H1 (cell line): ENCODE measurements around the gene STX5. TPM values are rescaled to one million over a fixed set of nuclear protein-coding genes. Genes with fewer than 3 reads are reported as not detected.
A peak's percentile ranks its signal among the peaks of the same experiment; 100 is the strongest.

ENCODE experiments used
- CTCF ChIA-PET: fragments of 300-600 bp; sonication (Branson Sonifier 250); formaldehyde crosslinking; loops from one replicate; lab custom pipeline; 2021; ENCODE audit not compliant: partially characterized antibody; lab: Charles Lee
- POLR2A ChIA-PET: fragments of 300-600 bp; sonication (Branson Sonifier 250); formaldehyde crosslinking; loops from one replicate; lab custom pipeline; 2021; ENCODE audit warnings: inconsistent platforms; ENCODE audit not compliant: partially characterized antibody; lab: Charles Lee
- DNase-seq, 2 experiments: peaks; one replicate each; pipeline versions ENCODE4 v3.0.0 to v3.0.0-alpha.2; 2010 to 2022; ENCODE audit warnings: low spot score in 2 of 2, low read depth in 1 of 2, mixed read lengths in 1 of 2
- FAIRE-seq: peaks from 2 replicates; lab custom pipeline; 2011; peaks lifted over from hg19 to GRCh38; lab: Jason Lieb, UNC
- H2AFZ ChIP-seq: 2 replicates; pipeline ENCODE4 v1.8.1; 2012; ENCODE audit warnings: low read length, inconsistent platforms
- H2AK5ac ChIP-seq: 2 replicates; pipeline ENCODE4 v1.6.1; 2013; ENCODE audit warnings: low read depth, low read length
- H2BK120ac ChIP-seq: replicated peaks from 2 replicates; pipeline ENCODE3; 2013; ENCODE audit warnings: low read depth, low read length, inconsistent platforms
- H2BK12ac ChIP-seq: 2 replicates; pipeline ENCODE4 v1.6.1; 2013; ENCODE audit warnings: low read depth, low read length
- H2BK15ac ChIP-seq: 2 replicates; pipeline ENCODE4 v1.6.1; 2013; ENCODE audit warnings: low read length
- H2BK20ac ChIP-seq: 2 replicates; pipeline ENCODE4 v1.6.1; 2013; ENCODE audit warnings: low read length
- H2BK5ac ChIP-seq: 2 replicates; pipeline ENCODE4 v1.6.1; 2013; ENCODE audit warnings: low read depth, low read length
- H3K14ac ChIP-seq: 2 replicates; pipeline ENCODE4 v1.6.1; 2013; ENCODE audit warnings: inconsistent platforms; ENCODE audit not compliant: insufficient read length
- H3K18ac ChIP-seq: 2 replicates; pipeline ENCODE4 v1.6.1; 2013; ENCODE audit warnings: low read length; ENCODE audit errors: extremely low read depth
- H3K23ac ChIP-seq: 2 replicates; pipeline ENCODE4 v1.6.1; 2013; ENCODE audit warnings: inconsistent platforms; ENCODE audit not compliant: insufficient read length
- H3K23me2 ChIP-seq: 2 replicates; pipeline ENCODE4 v1.6.1; 2013; ENCODE audit warnings: low read depth, low read length
- H3K27ac ChIP-seq: 2 replicates; pipeline ENCODE4 v1.6.1; 2011; ENCODE audit warnings: low read depth, low read length, inconsistent platforms
- H3K27me3 ChIP-seq, 4 experiments: replicated peaks in 1 of 4; 1 replicate in 1 of 4; 2 replicates in 3 of 4; pipeline versions ENCODE4 v1.6.1 to v1.8.1; 2011 to 2013; ENCODE audit warnings: low read length in 3 of 4, mild to moderate bottlenecking in 3 of 4, inconsistent platforms in 2 of 4, mixed read lengths in 2 of 4, moderate library complexity in 1 of 4; ENCODE audit not compliant: control insufficient read depth in 3 of 4, insufficient read depth in 3 of 4; ENCODE audit errors: extremely low read depth in 1 of 4
- H3K36me3 ChIP-seq, 4 experiments: 2 replicates each; pipeline versions ENCODE4 v1.6.1 to v1.8.1; 2011 to 2013; ENCODE audit warnings: mild to moderate bottlenecking in 4 of 4, low read length in 3 of 4, moderate library complexity in 2 of 4, control low read depth in 1 of 4, inconsistent platforms in 1 of 4; ENCODE audit not compliant: insufficient read depth in 4 of 4, control insufficient read depth in 2 of 4
- H3K4ac ChIP-seq: replicated peaks from 2 replicates; pipeline ENCODE3; 2013; ENCODE audit warnings: low read length, low read depth, mixed read lengths, inconsistent platforms; ENCODE audit not compliant: insufficient read length
- H3K4me1 ChIP-seq, 4 experiments: replicated peaks in 1 of 4; 1 replicate in 1 of 4; 2 replicates in 3 of 4; pipeline versions ENCODE4 v1.6.1 to v1.8.1; 2011 to 2013; ENCODE audit warnings: low read length in 3 of 4, inconsistent platforms in 2 of 4, mixed read lengths in 1 of 4; ENCODE audit not compliant: insufficient read depth in 4 of 4, control insufficient read depth in 3 of 4
- H3K4me2 ChIP-seq, 2 experiments: 2 replicates each; pipeline versions ENCODE4 v1.6.1 to v1.8.1; 2011 to 2013; ENCODE audit warnings: low read depth in 2 of 2, low read length in 2 of 2, control low read depth in 1 of 2, inconsistent platforms in 1 of 2, mild to moderate bottlenecking in 1 of 2; ENCODE audit not compliant: insufficient read depth in 1 of 2
- H3K4me3 ChIP-seq, 4 experiments: fragments of 200-600, 300-600 bp in 1 of 4; sonication (generic), shearing (Covaris generic), sonication (Bioruptor Twin) in 1 of 4; 2 replicates each; pipeline versions ENCODE4 v1.5.1 to v1.8.1; 2011 to 2016; ENCODE audit warnings: low read length in 4 of 4, low read depth in 3 of 4, control low read depth in 2 of 4, inconsistent platforms in 2 of 4, mild to moderate bottlenecking in 2 of 4, mixed read lengths in 1 of 4, moderate library complexity in 1 of 4; ENCODE audit not compliant: insufficient read depth in 2 of 4; ENCODE audit errors: extremely low read depth in 1 of 4
- H3K56ac ChIP-seq: replicated peaks from 2 replicates; pipeline ENCODE3; 2013; ENCODE audit warnings: low read depth, mild to moderate bottlenecking, mixed read lengths, low read length, inconsistent platforms; ENCODE audit not compliant: insufficient read length
- H3K79me1 ChIP-seq: 2 replicates; pipeline ENCODE4 v1.6.1; 2013; ENCODE audit warnings: low read depth, low read length, control low read depth
- H3K79me2 ChIP-seq, 2 experiments: 2 replicates each; pipeline versions ENCODE4 v1.6.1 to v1.8.1; 2012 to 2013; ENCODE audit warnings: low read length in 2 of 2, mild to moderate bottlenecking in 2 of 2, inconsistent platforms in 1 of 2; ENCODE audit not compliant: insufficient read depth in 2 of 2, control insufficient read depth in 1 of 2
- H3K9ac ChIP-seq, 4 experiments: replicated peaks in 1 of 4; 1 replicate in 1 of 4; 2 replicates in 3 of 4; pipeline versions ENCODE4 v1.6.1 to v1.8.1; 2011 to 2013; ENCODE audit warnings: low read depth in 3 of 4, low read length in 3 of 4, control low read depth in 2 of 4, mild to moderate bottlenecking in 2 of 4, moderate library complexity in 2 of 4, inconsistent platforms in 1 of 4; ENCODE audit errors: extremely low read depth in 1 of 4
- H3K9me3 ChIP-seq, 2 experiments: 2 replicates each; pipeline versions ENCODE4 v1.6.1 to v1.8.1; 2012 to 2013; ENCODE audit warnings: mild to moderate bottlenecking in 2 of 2, moderate library complexity in 2 of 2, control low read depth in 1 of 2, inconsistent platforms in 1 of 2, low read depth in 1 of 2, low read length in 1 of 2, mixed read lengths in 1 of 2; ENCODE audit not compliant: insufficient read depth in 2 of 2
- H4K20me1 ChIP-seq, 2 experiments: replicated peaks in 1 of 2; 2 replicates each; pipeline versions ENCODE3 to v1.8.1; 2011 to 2013; ENCODE audit warnings: inconsistent platforms in 2 of 2, low read length in 2 of 2, mild to moderate bottlenecking in 1 of 2; ENCODE audit not compliant: insufficient read depth in 2 of 2, control insufficient read depth in 1 of 2
- H4K5ac ChIP-seq: 2 replicates; pipeline ENCODE4 v1.6.1; 2013; ENCODE audit warnings: low read length, low read depth, mixed read lengths, inconsistent platforms; ENCODE audit not compliant: insufficient read length
- H4K8ac ChIP-seq: 2 replicates; pipeline ENCODE4 v1.8.0; 2013; ENCODE audit warnings: mild to moderate bottlenecking, moderate library complexity, low read length, inconsistent platforms; ENCODE audit not compliant: insufficient read depth; ENCODE audit errors: extremely low read depth
- H4K91ac ChIP-seq: replicated peaks from 2 replicates; pipeline ENCODE3; 2013; ENCODE audit warnings: low read length, mixed read lengths, inconsistent platforms; ENCODE audit not compliant: insufficient read length
- FOSL1 ChIP-seq: IDR thresholded peaks from 2 replicates; pipeline ENCODE4 v1.6.1; 2011; ENCODE audit warnings: mild to moderate bottlenecking, low read depth, low read length, moderate library complexity; ENCODE audit not compliant: insufficient read depth
- GTF2F1 ChIP-seq: IDR thresholded peaks from 2 replicates; pipeline ENCODE4 v1.6.1; 2012; ENCODE audit warnings: low read depth, low read length, improper control_type of control experiment, borderline replicate concordance
- KDM4A ChIP-seq: IDR thresholded peaks from one replicate; pipeline ENCODE4 v1.7.1; 2012; ENCODE audit warnings: low read depth, mild to moderate bottlenecking, moderate library complexity, low read length, inconsistent platforms; ENCODE audit not compliant: severe bottlenecking
- POLR2A ChIP-seq, 2 experiments: IDR thresholded peaks; 1 replicate in 1 of 2; 2 replicates in 1 of 2; pipeline ENCODE4 v1.6.1; 2011; ENCODE audit warnings: low read depth in 2 of 2, low read length in 2 of 2, mild to moderate bottlenecking in 2 of 2; ENCODE audit errors: control extremely low read depth in 1 of 2
- POLR2AphosphoS5 ChIP-seq: IDR thresholded peaks from 2 replicates; pipeline ENCODE4 v1.6.1; 2011; ENCODE audit warnings: low read depth, low read length
- TEAD4 ChIP-seq: IDR thresholded peaks from 2 replicates; pipeline ENCODE4 v1.6.1; 2012; ENCODE audit warnings: low read depth, low read length, inconsistent platforms, mixed read lengths
- WGBS, 2 experiments: shearing (Covaris generic) in 1 of 2; methylation state at CpG; one replicate each; pipeline versions ENCODE4 v1.1.6 to v1.1.7; 2013 to 2015; ENCODE audit warnings: low lambda C conversion rate in 2 of 2, mixed read lengths in 2 of 2, inconsistent platforms in 1 of 2, low coverage in 1 of 2, missing lambda C conversion rate in 1 of 2; ENCODE audit not compliant: insufficient replicate concordance in 2 of 2, insufficient coverage in 1 of 2, insufficient read length in 1 of 2; ENCODE audit errors: extremely low coverage in 1 of 2, missing lambda C conversion rate in 1 of 2; 5-methylcytosine and 5-hydroxymethylcytosine counted together
- polyA plus RNA-seq, 7 experiments: library from polyadenylated mRNA; depleted of rRNA in 3 of 7; stranded (reverse) in 5 of 7; unstranded in 2 of 7; fragments of >200 nt in 5 of 7; fragments of 200-250 nt in 2 of 7; gene quantifications; 1 replicate in 5 of 7; 2 replicates in 1 of 7; 4 replicates in 1 of 7; pipeline versions ENCODE4 v1.2.1 to v1.2.3, GENCODE V29; 2011 to 2013; ENCODE audit warnings: missing spikeins in 2 of 7, mixed read lengths in 2 of 7
- total RNA-seq: library from RNA; stranded (reverse); fragmentation: NEBNext Ultra II Directional; extraction: Animal tissue kit (Norgen Biotek cat#: 25700); gene quantifications from 2 replicates; pipeline ENCODE4 v1.2.1, GENCODE V29; 2021

The STX5 gene
- total and polyA plus RNA-seq, 2 of the 8 experiments (the other 6 are each of a cell fraction or from before 2014, with no cell fraction given) = 24.2 to 28.5 TPM

DNA sequence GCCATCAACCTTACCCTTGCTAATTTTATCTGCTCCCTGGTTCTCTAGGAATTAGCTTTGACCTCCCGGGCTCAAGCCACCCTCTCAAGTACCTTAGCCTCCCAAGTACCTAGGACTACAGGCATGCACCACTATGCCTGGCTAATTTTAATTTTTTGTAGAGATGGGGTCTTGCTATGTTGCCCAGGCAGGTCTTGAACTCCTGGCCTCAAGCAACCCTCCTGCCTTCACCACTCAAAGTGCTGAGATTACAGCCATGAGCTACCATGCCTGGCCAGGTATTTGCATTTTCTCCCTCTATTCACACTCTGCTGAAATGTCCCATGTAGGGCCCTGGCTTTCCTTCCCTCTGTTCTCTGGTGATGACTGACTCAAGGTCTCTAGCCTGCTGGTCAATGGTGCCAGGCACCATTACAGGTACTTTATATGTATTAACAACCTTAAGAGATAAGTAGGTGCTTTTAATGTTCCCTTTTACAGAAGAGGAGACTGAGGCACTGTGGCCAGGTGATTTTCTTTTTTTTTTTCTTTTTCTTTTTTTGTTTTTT lies 16.0 kb upstream of the STX5 start:
- H3K79me1 ChIP-seq = no peaks in the 10 kb centered on the region
- no peak for TF ChIP-seq TEAD4
- TF ChIP-seq FOSL1 = no peak
- no peak for TF ChIP-seq KDM4A
- TF ChIP-seq POLR2A (IDR thresholded peaks at IDR 0.05; ENCODE audit: control extremely low read depth in 1 of 2, low read depth in 2 of 2, low read length in 2 of 2) = peak; percentile 36 to 58; a peak in 2 of 3 replicates
- TF ChIP-seq GTF2F1 = no peak
- peak; percentile 64 for TF ChIP-seq POLR2AphosphoS5

More for the DNA sequence above, 16.0 kb upstream of the STX5 start:
- peaks cover 0 to 7% of the 10 kb centered on the region in 2 experiments for H4K20me1 ChIP-seq
- no peak for DNase-seq
- no peak overlapping the region for H2BK20ac ChIP-seq
- ChIA-PET POLR2A (interaction anchor here (1.0 to 20.0 kb wide), 7 partner anchors 6 to 86 kb away, joined by 3 to 2104 read pairs (median 150); partner anchors contain the start of genes NXF1, POLR2G, SLC3A2 and STX5), CTCF (interaction anchor here (0.6 to 0.8 kb wide), 2 partner anchors 17 to 266 kb away, joined by 3 to 4 read pairs; no protein-coding TSS in a partner anchor)
- H3K4ac ChIP-seq = no peak overlapping the region
- no peaks in the 10 kb centered on the region for H3K27me3 ChIP-seq
- no peak for FAIRE-seq
- no peak overlapping the region for H2BK5ac ChIP-seq
- no peak overlapping the region for H2BK12ac ChIP-seq
- no peak overlapping the region for H3K27ac ChIP-seq
- no peak overlapping the region for H2BK120ac ChIP-seq
- 0 out of 2 replicates have a peak, but pooled peaks cover 1% of the 10 kb centered on the region for H3K23me2 ChIP-seq
- peaks cover 0 to 4% (median 0%) of the 10 kb centered on the region in 4 experiments; a peak in 1 of 7 replicates for H3K4me1 ChIP-seq
- no peak overlapping the region for H4K8ac ChIP-seq
- no peak overlapping the region for H3K4me2 ChIP-seq
- no peaks in the 10 kb centered on the region for H3K9me3 ChIP-seq
- H2BK15ac ChIP-seq = no peak overlapping the region
- H4K5ac ChIP-seq = no peak overlapping the region
- H3K79me2 ChIP-seq = peaks cover 0 to 5% of the 10 kb centered on the region in 2 experiments; a peak in 2 of 4 replicates
- 84% methylated on average over 1 of the region's 1 CpG; no CpG with 5 or more reads in 1 of the 2 experiments for WGBS, 2 experiments
- no peak overlapping the region for H2AFZ ChIP-seq
- H4K91ac ChIP-seq = no peak overlapping the region
- no peak overlapping the region for H3K56ac ChIP-seq
- H3K36me3 ChIP-seq = peaks cover 10 to 13% (median 13%) of the 10 kb centered on the region in 4 experiments
- no peak overlapping the region for H2AK5ac ChIP-seq
- no peak overlapping the region for H3K14ac ChIP-seq
- H3K23ac ChIP-seq = no peak overlapping the region
- H3K9ac ChIP-seq = no peak overlapping the region
- no peak overlapping the region for H3K18ac ChIP-seq
- H3K4me3 ChIP-seq = no peak overlapping the region
